GM19324 (cell line): Measurements from ENCODE around the gene CD44.
A peak's percentile ranks its signal among the peaks of the same experiment; 100 is the strongest.

ENCODE experiments used
- ATAC-seq: cut with Tn5 transposase; IDR thresholded peaks from one replicate; pipeline ENCODE4 v1.9.1; 2021; ENCODE audit warnings: mild to moderate bottlenecking, moderate library complexity; ENCODE audit not compliant: unreplicated experiment, low FRiP score

Gene CD44

GRCh38 chr11:35173011-35173511, 34.1 kb downstream of the CD44 start:
- ATAC-seq: no peak

GRCh38 chr11:35173616-35174566, 34.9 kb downstream of the CD44 start:
- no peak for ATAC-seq

- no peak for ATAC-seq
These were observed 35.7 kb downstream of the CD44 start for GRCh38 chr11:35174666-35175065.

GRCh38 chr11:35177370-35177769, 38.4 kb downstream of the CD44 start:
- ATAC-seq: no peak

GRCh38 chr11:35178067-35178805, 39.3 kb downstream of the CD44 start:
- ATAC-seq: no peak

GRCh38 chr11:35178873-35179272, 39.9 kb downstream of the CD44 start:
- no peak for ATAC-seq

- no peak for ATAC-seq
These were observed 40.6 kb downstream of the CD44 start for GRCh38 chr11:35179466-35180135.

GRCh38 chr11:35180317-35181233, 41.6 kb downstream of the CD44 start:
- ATAC-seq: no peak

- peak; percentile 64 for ATAC-seq
These were observed 43.5 kb downstream of the CD44 start for GRCh38 chr11:35182317-35182939.

- ATAC-seq: no peak
These were observed 44.5 kb downstream of the CD44 start for GRCh38 chr11:35183326-35183925.

GRCh38 chr11:35185696-35186095, 46.7 kb downstream of the CD44 start:
- ATAC-seq: no peak

- ATAC-seq: no peak
These were observed 49.0 kb downstream of the CD44 start for GRCh38 chr11:35187996-35188395.

GRCh38 chr11:35190804-35191348, 51.9 kb downstream of the CD44 start:
- ATAC-seq: no peak

- ATAC-seq: no peak
These were observed 53.4 kb downstream of the CD44 start for GRCh38 chr11:35192347-35192746.

GRCh38 chr11:35193767-35194166, 54.8 kb downstream of the CD44 start:
- no peak for ATAC-seq

- no peak for ATAC-seq
These were observed 58.3 kb downstream of the CD44 start for GRCh38 chr11:35197292-35197691.

GRCh38 chr11:35200811-35201341, 61.9 kb downstream of the CD44 start:
- no peak for ATAC-seq

GRCh38 chr11:35204614-35205013, 65.6 kb downstream of the CD44 start:
- no peak for ATAC-seq
